Adipose tissue (tissue), 3 donors: ENCODE measurements around the gene CLIC4. TPM values are rescaled to one million over a fixed set of nuclear protein-coding genes. Genes with fewer than 3 reads are reported as not detected.

ENCODE experiments used
- H3K27ac ChIP-seq: one replicate; pipeline ENCODE4 v1.5.1; 2013; ENCODE audit warnings: low read depth, low read length
- WGBS, 3 donors: extraction: QIAGEN DNeasy Blood & Tissue Kit; methylation state at CpG; one replicate each; pipeline ENCODE4 v1.1.7; 2013; 5-methylcytosine and 5-hydroxymethylcytosine counted together
- polyA plus RNA-seq, 3 donors: library from polyadenylated mRNA; stranded (reverse); fragments of 200-250 nt; gene quantifications; one replicate each; pipeline ENCODE4 v1.2.3, GENCODE V29; 2013
- donor health status: healthy with polysubstance abuse.
- donor health status: Bipolar disorder and iron deficiency.
- donor health status: healthy.

CLIC4 gene
- polyA plus RNA-seq, 3 donors = 20.4 to 114 (median 101) TPM

- no peak overlapping the region for H3K27ac ChIP-seq
- 53 to 66% (median 65%) methylated on average over 27 to 28 of the region's 28 CpGs for WGBS, 3 donors
Observed at GRCh38 chr1:24861821-24862727, 116.8 kb downstream of the CLIC4 start.

GRCh38 chr1:24862775-24863483 is 117.7 kb downstream of the CLIC4 start:
- 85 to 88% (median 86%) methylated on average over 12 of the region's 12 CpGs for WGBS, 3 donors

DNA sequence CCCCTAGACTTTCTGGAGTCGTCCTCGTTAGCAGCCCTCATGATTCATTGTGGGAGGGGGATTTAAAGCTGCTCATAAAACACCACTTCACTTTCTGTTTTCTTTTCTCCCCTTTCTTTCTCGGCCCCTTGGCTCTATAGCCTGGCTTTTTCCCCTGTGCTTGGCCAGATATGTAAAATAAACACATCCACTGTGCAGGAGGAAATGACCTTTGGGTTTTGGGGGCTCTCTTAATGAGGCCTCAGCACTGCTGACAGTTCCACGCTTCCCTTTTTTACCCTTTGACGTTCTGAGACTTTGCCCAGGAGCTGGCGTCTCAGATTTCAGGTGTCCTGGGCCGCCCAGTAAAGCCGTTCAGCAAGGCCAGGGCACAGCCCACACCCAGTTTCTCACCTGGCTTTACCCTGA is 119.1 kb downstream of the CLIC4 start:
- H3K27ac ChIP-seq = no peak overlapping the region
- whole genome bisulfite sequencing, 3 donors = 28 to 39% (median 36%) methylated on average over 8 of the region's 8 CpGs

More at GRCh38 chr1:24862775-24863483, 117.7 kb downstream of the CLIC4 start:
- no peak overlapping the region for H3K27ac ChIP-seq

DNA sequence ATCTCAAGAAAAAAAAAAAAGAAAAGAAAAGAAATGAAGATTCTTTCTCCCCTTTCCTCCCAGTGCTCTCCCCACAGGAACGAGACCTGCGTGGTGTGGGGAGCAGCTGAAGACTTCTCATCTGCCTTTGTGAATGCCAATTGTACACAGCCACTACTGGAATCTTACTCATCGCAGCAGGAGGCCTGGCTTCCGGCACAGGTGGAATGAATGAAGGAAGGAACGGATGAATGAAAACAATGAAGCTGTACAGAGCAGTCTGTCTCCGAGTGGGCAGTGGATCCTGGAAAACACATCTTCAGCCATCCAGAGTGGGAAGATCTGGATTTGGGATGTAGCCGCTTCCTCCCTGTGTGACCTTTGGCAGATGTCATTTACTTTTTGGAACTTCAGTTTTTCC is 119.9 kb downstream of the CLIC4 start:
- 83 to 88% (median 85%) methylated on average over 7 of the region's 7 CpGs for whole genome bisulfite sequencing, 3 donors
- no peak overlapping the region for H3K27ac ChIP-seq

DNA sequence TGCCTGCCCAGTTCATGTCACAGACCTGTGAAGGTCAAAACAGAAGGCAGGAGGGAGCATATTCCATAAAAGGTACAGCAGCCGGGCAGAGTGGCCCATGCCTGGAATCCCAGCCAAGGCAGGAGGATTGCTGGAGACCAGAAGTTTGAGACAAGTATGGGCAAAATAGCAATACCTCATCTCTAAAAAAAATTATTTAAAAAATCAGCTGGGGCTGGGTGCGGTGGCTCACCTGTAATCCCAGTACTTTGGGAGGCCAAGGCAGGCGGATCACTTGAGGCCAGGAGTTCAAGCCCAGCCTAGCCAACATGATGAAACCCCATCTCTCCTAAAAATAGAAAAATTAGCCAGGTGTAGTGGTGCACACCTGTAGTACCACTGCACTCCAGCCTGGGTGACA is 120.3 kb downstream of the CLIC4 start:
- WGBS, 3 donors = 85 to 88% (median 87%) methylated on average over 3 of the region's 3 CpGs
- no peak overlapping the region for H3K27ac ChIP-seq

DNA sequence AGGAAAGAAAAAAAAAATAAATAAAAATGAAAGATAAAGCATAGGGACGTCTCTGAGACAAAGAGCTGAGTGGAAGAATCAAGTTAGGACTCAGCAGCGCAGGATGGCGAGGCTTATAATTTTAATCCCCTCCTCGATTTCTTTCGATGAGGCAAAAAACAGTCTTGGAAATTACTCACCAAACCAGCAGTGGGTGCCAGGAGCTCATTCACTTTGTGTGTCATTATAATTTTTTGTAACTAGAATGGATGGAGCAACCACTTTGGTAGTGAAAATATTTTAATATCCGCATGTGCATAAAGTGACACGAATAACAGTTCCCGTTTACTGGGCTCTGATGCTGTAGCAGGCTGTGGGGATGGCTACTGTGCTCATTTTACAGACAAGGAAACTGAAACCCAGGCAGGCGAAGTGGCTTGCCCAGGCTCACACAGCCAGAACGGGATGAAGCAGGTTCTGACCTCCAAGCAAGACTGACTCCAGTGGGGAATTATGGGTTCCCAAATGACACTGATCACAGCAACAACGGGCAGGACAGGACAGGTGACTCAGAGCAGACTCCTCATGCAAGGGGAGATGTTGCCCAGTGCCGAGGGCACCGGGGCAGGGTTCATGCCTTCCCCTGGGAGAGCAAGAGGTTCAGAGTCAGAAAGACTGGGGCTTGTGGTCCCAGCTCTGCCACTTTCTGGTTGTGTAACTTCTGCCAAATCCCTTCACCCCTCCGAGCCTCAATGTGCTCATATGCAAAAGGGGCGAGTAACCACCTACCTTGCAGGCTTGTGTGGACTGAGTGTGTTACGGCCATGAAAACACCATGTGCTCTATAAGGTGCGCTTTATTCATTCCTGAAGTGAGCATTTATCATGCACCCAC is 121.2 kb downstream of the CLIC4 start:
- 79 to 82% (median 82%) methylated on average over 17 of the region's 17 CpGs for WGBS, 3 donors
- H3K27ac ChIP-seq = no peak overlapping the region

DNA sequence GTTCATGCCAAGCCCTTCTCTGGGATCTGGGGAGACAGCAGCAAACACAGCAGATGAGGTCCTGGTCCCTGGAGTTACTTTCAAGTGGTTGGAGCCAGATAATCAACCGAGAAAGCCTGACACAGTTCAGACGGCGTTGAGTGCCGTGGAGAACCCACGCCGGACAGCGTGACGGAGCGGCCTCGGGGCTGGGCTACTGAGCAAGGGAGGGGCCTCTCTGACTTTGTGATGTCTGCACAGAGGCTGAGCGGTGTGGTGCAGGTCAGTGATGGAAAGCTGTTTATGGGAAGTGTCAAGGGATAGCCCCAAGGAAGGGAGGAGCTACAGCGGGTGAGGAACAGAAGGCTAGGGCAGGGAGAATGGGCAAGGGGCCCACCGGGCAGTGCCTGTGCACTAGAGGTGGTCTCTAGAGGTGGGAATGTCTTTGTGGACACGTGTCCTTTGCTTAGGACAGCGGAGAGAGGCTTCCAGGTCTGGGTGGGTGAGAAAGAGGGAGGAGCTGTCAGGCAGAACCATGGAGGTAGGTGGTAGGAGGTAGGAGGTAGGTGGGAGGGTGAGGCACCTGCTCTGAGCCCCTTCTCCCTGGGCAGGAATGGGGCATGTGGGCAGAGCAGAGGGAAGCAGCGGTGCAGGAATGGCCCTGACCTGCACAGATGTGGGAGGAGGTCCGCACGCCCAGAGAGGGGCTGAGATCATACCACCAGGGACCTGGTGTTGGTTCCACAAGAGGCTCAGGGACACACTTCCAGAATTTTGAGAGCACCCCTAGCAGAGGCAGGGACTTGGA is 122.0 kb downstream of the CLIC4 start:
- whole genome bisulfite sequencing, 3 donors = 73% methylated on average over 17 to 18 of the region's 18 CpGs
- H3K27ac ChIP-seq = no peak overlapping the region

DNA sequence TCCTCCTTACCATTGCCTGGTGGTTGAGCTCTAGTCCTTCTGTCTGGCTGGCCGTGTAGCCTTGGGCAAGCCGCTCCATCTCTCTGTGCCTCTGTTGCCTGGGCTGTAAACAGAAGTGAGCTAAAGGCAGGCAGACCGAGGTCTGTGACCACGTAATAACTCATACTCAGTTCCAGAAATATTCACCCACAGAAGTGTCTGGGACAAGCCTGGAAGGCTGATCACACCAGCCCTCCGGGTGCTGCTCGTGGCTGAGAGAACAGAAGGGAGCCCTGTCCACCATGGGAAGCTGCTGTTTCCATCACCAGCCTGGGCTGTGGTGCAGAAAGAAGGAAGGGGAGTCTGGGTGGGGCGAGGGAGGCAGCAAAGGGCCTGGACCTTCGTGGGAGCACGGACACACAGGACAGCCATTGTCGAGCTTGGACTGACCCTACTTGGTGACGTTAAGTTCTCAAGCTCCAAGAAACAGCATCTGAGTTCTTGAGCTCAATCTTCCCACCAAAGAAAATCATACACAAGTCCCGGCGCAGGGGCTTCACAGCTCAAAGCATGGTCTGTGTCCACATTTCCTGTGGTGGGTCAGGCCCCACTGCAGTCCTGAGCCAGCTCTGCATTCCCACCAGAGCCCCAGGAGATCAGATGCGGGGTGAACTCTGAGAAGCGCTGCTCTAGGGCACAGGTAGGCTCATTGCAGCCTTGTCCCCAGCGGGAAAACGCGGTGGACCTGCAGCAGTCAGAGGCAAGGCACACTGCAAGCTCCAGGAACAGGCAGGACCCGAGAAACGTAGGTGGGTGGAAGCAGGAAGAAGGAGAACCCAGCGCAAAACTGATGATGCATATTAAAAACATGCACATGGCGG is 123.0 kb downstream of the CLIC4 start:
- no peak overlapping the region for H3K27ac ChIP-seq
- WGBS, 3 donors = 80 to 83% (median 82%) methylated on average over 22 of the region's 22 CpGs

GRCh38 chr1:24870551-24871195 is 125.4 kb downstream of the CLIC4 start:
- no peak overlapping the region for H3K27ac ChIP-seq
- WGBS, 3 donors = 32 to 51% (median 41%) methylated on average over 20 of the region's 20 CpGs

GRCh38 chr1:24871306-24871901 is 126.2 kb downstream of the CLIC4 start:
- H3K27ac ChIP-seq = no peak overlapping the region
- 78 to 88% (median 81%) methylated on average over 11 of the region's 11 CpGs for WGBS, 3 donors

- H3K27ac ChIP-seq = no peak overlapping the region
- WGBS, 3 donors = 54 to 81% (median 58%) methylated on average over 19 of the region's 19 CpGs
Observed at GRCh38 chr1:24872061-24872850, 127.0 kb downstream of the CLIC4 start.

DNA sequence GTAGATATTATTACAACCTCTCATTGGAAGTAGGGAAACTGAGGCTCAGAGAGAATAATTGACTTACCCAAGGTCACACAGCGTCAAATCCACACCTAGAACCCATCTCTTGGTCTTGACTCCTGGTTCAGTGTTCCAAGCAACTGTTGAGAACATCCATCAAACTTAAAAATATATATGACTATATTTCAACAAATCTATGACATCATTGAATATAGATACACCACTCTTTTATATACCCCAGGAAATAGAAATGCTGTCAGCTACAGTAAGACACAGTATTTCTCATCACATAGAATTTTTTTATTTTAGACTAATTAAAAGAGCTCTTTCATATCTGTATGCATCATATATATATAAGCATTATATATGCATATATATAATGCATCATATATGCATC is 127.9 kb downstream of the CLIC4 start:
- H3K27ac ChIP-seq = no peak overlapping the region
- WGBS, 3 donors = 42 to 84% (median 80%) methylated on average over 1 of the region's 1 CpG

DNA sequence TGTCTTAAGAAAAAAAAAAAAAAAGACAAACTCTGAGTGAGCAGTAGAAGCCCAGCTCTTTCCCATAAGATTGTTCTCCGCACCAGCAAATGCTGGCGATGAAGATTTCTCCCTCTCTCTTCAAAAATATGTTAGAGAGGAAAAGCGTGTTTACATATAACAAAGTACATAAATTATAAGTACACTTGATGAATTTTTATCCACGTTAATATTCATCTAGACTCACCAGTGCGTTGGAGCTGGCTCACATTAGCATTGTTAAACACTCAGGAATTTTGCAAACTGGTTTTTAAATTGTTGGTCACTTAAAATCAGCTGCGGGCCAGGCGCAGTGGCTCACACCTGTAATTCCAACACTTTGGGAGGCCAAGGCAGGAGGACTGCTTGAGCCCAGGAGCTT is 128.8 kb downstream of the CLIC4 start:
- WGBS, 3 donors = 70 to 93% (median 92%) methylated on average over 7 of the region's 7 CpGs

DNA sequence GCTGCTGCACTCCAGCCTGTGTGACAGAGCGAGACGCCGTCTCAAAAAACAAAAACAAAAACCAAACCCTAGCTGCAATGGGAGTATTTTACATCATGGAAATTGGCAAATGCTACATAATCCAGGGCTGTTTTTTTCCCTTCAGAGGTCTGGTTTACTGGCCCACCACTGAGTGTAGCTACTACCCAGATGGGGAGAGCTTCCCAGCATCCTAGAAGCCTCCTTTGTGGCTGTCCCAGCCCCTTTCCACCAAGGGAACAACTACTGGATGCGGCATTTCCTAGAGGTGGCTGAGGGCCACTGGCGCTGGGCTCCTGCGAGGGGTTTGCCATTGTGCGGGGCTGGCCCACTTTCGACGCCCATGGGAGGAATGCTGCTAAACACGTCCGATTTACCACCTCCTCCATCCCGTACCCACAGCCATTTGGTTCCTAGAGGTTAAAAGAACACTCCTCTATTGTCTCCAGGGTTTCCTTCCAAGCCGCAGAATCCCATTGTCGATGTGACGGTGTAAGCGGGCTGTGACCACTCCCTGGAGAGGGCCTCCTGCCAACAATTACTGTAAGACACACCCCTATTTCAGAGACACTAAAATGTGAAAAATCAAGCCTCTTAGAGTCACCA is 129.5 kb downstream of the CLIC4 start:
- 60 to 67% (median 64%) methylated on average over 16 of the region's 16 CpGs for WGBS, 3 donors
- no peak overlapping the region for H3K27ac ChIP-seq

More for the DNA sequence above, 128.8 kb downstream of the CLIC4 start:
- no peak overlapping the region for H3K27ac ChIP-seq

- H3K27ac ChIP-seq = no peak overlapping the region
- 64 to 77% (median 68%) methylated on average over 8 of the region's 8 CpGs for WGBS, 3 donors
Observed at GRCh38 chr1:24875257-24875656, 130.0 kb downstream of the CLIC4 start.
